ENCODE data around the gene ADAM11. TPM values are rescaled to one million over a fixed set of nuclear protein-coding genes. Genes with fewer than 3 reads are reported as not detected.
"Not testable (repeated sequence)": the region's sequence is repeated elsewhere in the genome, so short reads cannot be mapped to it uniquely, and the experiment has no call there.

The ADAM11 gene
- total RNA-seq, 1 experiment from 2014 or later, result 0.46 TPM

- Histone ChIP-seq H3K9me2 (ENCODE audit: insufficient read depth) (no peaks in the 10 kb centered on the region), H3K4me2 (no peak overlapping the region), H3F3A (ENCODE audit: insufficient read depth, low read depth) (peaks cover 2% of the 10 kb centered on the region; the same call in 1 of the 2 replicates), H3K9me3 (ENCODE audit: insufficient read depth, low read depth) (no peaks in the 10 kb centered on the region), H3K4me1 (replicated peaks; ENCODE audit: insufficient read depth) (no peaks in the 10 kb centered on the region), H3K79me2 (ENCODE audit: low read depth) (peaks cover 13% of the 10 kb centered on the region), H3K4me3 (no peak overlapping the region), H3K27me3 (ENCODE audit: insufficient read depth, low read depth) (no peaks in the 10 kb centered on the region), H4K20me1 (ENCODE audit: insufficient read depth) (no peaks in the 10 kb centered on the region), H2AFZ (no peak overlapping the region), H3K27ac (no peak overlapping the region), H3K36me3 (ENCODE audit: low read depth) (no peaks in the 10 kb centered on the region)
- POLR2A ChIA-PET (ENCODE audit: unreplicated experiment), result no interaction called here
- BruUV-seq (replicated peaks), result no TSS peak
- no peak for TF ChIP-seq CTCF (conservative IDR thresholded peaks at IDR 0.05)
- TF ChIP-seq EZH2 (IDR thresholded peaks at IDR 0.05; ENCODE audit: low read depth), result no peak
- intact Hi-C loops (cut with micrococcal nuclease; ENCODE audit: unreplicated experiment), result no loop called here
- CTCF ChIA-PET, result no interaction called here
- DNase-seq, result no peak
These were observed 49.4 kb downstream of the ADAM11 start for GRCh38 chr17:44808156-44808555.

GRCh38 chr17:44808656-44809388 is 50.0 kb downstream of the ADAM11 start:
- H3K4me1 ChIP-seq (replicated peaks; ENCODE audit: insufficient read depth); H4K20me1 ChIP-seq (ENCODE audit: insufficient read depth); POLR2A ChIA-PET (ENCODE audit: unreplicated experiment); H3K36me3 ChIP-seq (ENCODE audit: low read depth); H3K27ac ChIP-seq; CTCF ChIA-PET; H3K4me3 ChIP-seq; H3K4me2 ChIP-seq; H3K27me3 ChIP-seq (ENCODE audit: insufficient read depth, low read depth); DNase-seq; H3K9me3 ChIP-seq (ENCODE audit: insufficient read depth, low read depth); intact Hi-C loops (cut with micrococcal nuclease; ENCODE audit: unreplicated experiment); H3K9me2 ChIP-seq (ENCODE audit: insufficient read depth); H2AFZ ChIP-seq; BruUV-seq (replicated peaks); H3F3A ChIP-seq (ENCODE audit: insufficient read depth, low read depth): not testable (repeated sequence)
- H3K79me2 ChIP-seq (ENCODE audit: low read depth), result peaks cover 13% of the 10 kb centered on the region

- H3K9me2 ChIP-seq (ENCODE audit: insufficient read depth), result no peaks in the 10 kb centered on the region
- H3K4me1 ChIP-seq (replicated peaks; ENCODE audit: insufficient read depth), result 0 out of 2 replicates have a peak, but pooled peaks cover 9% of the 10 kb centered on the region
- H2AFZ ChIP-seq, result no peak overlapping the region
- no peak overlapping the region for H3K27ac ChIP-seq
- H3K4me2 ChIP-seq, result no peak overlapping the region
- H3K9me3 ChIP-seq (ENCODE audit: insufficient read depth, low read depth), result no peaks in the 10 kb centered on the region
- DNase-seq, result no peak
- H3K36me3 ChIP-seq (ENCODE audit: low read depth), result no peaks in the 10 kb centered on the region
- TF ChIP-seq CTCF (conservative IDR thresholded peaks at IDR 0.05) (no peak), EZH2 (IDR thresholded peaks at IDR 0.05; ENCODE audit: low read depth) (no peak)
- POLR2A ChIA-PET (ENCODE audit: unreplicated experiment), result no interaction called here
- no peaks in the 10 kb centered on the region for H4K20me1 ChIP-seq (ENCODE audit: insufficient read depth)
- no peak overlapping the region for H3K4me3 ChIP-seq
- no peaks in the 10 kb centered on the region for H3K27me3 ChIP-seq (ENCODE audit: insufficient read depth, low read depth)
- H3F3A ChIP-seq (ENCODE audit: insufficient read depth, low read depth), result peaks cover 24% of the 10 kb centered on the region
- H3K79me2 ChIP-seq (ENCODE audit: low read depth), result peaks cover 33% of the 10 kb centered on the region
- BruUV-seq (replicated peaks), result no TSS peak
- intact Hi-C loops (cut with micrococcal nuclease; ENCODE audit: unreplicated experiment), result no loop called here
- CTCF ChIA-PET, result interaction anchor here (0.6 to 0.7 kb wide), 2 partner anchors 21 to 49 kb away, joined by 3 read pairs; no protein-coding TSS in a partner anchor
These were observed 53.5 kb downstream of the ADAM11 start for GRCh38 chr17:44812263-44812662.

GRCh38 chr17:44818508-44818907 is 59.7 kb downstream of the ADAM11 start:
- H3K4me3 ChIP-seq; H3K36me3 ChIP-seq (ENCODE audit: low read depth); intact Hi-C loops (cut with micrococcal nuclease; ENCODE audit: unreplicated experiment); H3K4me2 ChIP-seq; H3K27me3 ChIP-seq (ENCODE audit: insufficient read depth, low read depth); H4K20me1 ChIP-seq (ENCODE audit: insufficient read depth); H3K9me2 ChIP-seq (ENCODE audit: insufficient read depth); DNase-seq; H2AFZ ChIP-seq; H3K27ac ChIP-seq; H3K9me3 ChIP-seq (ENCODE audit: insufficient read depth, low read depth); BruUV-seq (replicated peaks): not testable (repeated sequence)
- ChIA-PET CTCF (interaction anchor here (0.5 kb wide), 1 partner anchor 39 kb away, joined by 3 read pairs; no protein-coding TSS in a partner anchor), POLR2A (ENCODE audit: unreplicated experiment) (interaction anchor here (0.6 kb wide), 1 partner anchor 46 kb away, joined by 4 read pairs; no protein-coding TSS in a partner anchor)
- peaks cover 52% of the 10 kb centered on the region for H3F3A ChIP-seq (ENCODE audit: insufficient read depth, low read depth)
- peaks cover 48% of the 10 kb centered on the region for H3K79me2 ChIP-seq (ENCODE audit: low read depth)
- H3K4me1 ChIP-seq (replicated peaks; ENCODE audit: insufficient read depth), result peaks cover 25% of the 10 kb centered on the region

Data from PC-9 (cell line).